ENCODE measurements around the gene FAM184A. TPM values are rescaled to one million over a fixed set of nuclear protein-coding genes. Genes with fewer than 3 reads are reported as not detected.
"Not testable (repeated sequence)": the region's sequence is repeated elsewhere in the genome, so short reads cannot be mapped to it uniquely, and the experiment has no call there.

Gene FAM184A
- total RNA-seq, 1 experiment from 2014 or later, result 8.6 TPM

GRCh38 chr6:119025793-119026192 lies 52.7 kb downstream of the FAM184A start:
- Mint-ChIP-seq H3K27me3 (ENCODE audit: unreplicated experiment) (no peaks in the 10 kb centered on the region), H3K4me1 (ENCODE audit: low read depth, unreplicated experiment) (no peaks in the 10 kb centered on the region), H3K36me3 (ENCODE audit: insufficient read depth, unreplicated experiment) (no peaks in the 10 kb centered on the region), H3K9me3 (ENCODE audit: low read depth, unreplicated experiment) (no peaks in the 10 kb centered on the region), H3K4me3 (ENCODE audit: low read depth, unreplicated experiment) (no peak overlapping the region), H3K27ac (ENCODE audit: unreplicated experiment) (no peak overlapping the region)
- CTCF ChIA-PET, result no interaction called here
- no peak for DNase-seq
- intact Hi-C loops (cut with micrococcal nuclease; ENCODE audit: unreplicated experiment), result no loop called here
- BruUV-seq (replicated peaks), result no TSS peak
- no peak for TF ChIP-seq CTCF (IDR thresholded peaks at IDR 0.05; ENCODE audit: unreplicated experiment)

DNA sequence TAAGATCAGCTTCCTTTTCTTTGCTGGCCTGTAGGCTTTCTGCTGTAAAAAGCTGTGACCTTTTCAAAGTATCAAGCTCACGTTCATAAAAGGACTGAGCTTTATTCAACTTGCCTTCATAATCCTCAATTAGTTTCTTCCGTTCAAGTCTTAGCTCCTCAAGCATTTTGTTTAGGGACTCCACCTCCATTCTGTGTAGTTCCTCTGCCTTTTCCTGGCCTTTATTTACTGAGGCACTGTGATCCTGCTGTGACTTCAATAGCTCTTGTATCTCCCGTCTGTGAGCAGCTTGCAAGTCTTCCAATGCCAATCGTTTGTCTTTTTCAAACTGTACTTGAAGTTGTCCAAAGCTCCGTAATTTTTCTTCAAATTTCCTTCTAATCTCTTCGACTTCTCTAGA lies 54.4 kb downstream of the FAM184A start:
- no peak overlapping the region for H3K4me3 Mint-ChIP-seq (ENCODE audit: low read depth, unreplicated experiment)
- CTCF ChIA-PET, result interaction anchor here (0.6 kb wide), 1 partner anchor 27 kb away, joined by 3 read pairs; no protein-coding TSS in a partner anchor

GRCh38 chr6:119022796-119023195 lies 55.7 kb downstream of the FAM184A start:
- H3K36me3 Mint-ChIP-seq (ENCODE audit: insufficient read depth, unreplicated experiment), result no peaks in the 10 kb centered on the region
- DNase-seq, result no peak
- H3K27me3 Mint-ChIP-seq (ENCODE audit: unreplicated experiment), result no peaks in the 10 kb centered on the region
- no peaks in the 10 kb centered on the region for H3K9me3 Mint-ChIP-seq (ENCODE audit: low read depth, unreplicated experiment)
- TF ChIP-seq CTCF (IDR thresholded peaks at IDR 0.05; ENCODE audit: unreplicated experiment), result no peak
- H3K4me3 Mint-ChIP-seq (ENCODE audit: low read depth, unreplicated experiment), result no peak overlapping the region
- CTCF ChIA-PET, result interaction anchor here (0.6 kb wide), 1 partner anchor 10 kb away, joined by 4 read pairs; no protein-coding TSS in a partner anchor
- no peaks in the 10 kb centered on the region for H3K4me1 Mint-ChIP-seq (ENCODE audit: low read depth, unreplicated experiment)
- intact Hi-C loops (cut with micrococcal nuclease; ENCODE audit: unreplicated experiment), result no loop called here
- no peak overlapping the region for H3K27ac Mint-ChIP-seq (ENCODE audit: unreplicated experiment)
- no TSS peak for BruUV-seq (replicated peaks)

More for the DNA sequence above, 54.4 kb downstream of the FAM184A start:
- no peak for DNase-seq
- no peaks in the 10 kb centered on the region for H3K36me3 Mint-ChIP-seq (ENCODE audit: insufficient read depth, unreplicated experiment)
- no peaks in the 10 kb centered on the region for H3K9me3 Mint-ChIP-seq (ENCODE audit: low read depth, unreplicated experiment)
- BruUV-seq (replicated peaks), result no TSS peak
- H3K27ac Mint-ChIP-seq (ENCODE audit: unreplicated experiment), result no peak overlapping the region
- H3K27me3 Mint-ChIP-seq (ENCODE audit: unreplicated experiment), result no peaks in the 10 kb centered on the region
- intact Hi-C loops (cut with micrococcal nuclease; ENCODE audit: unreplicated experiment), result no loop called here
- TF ChIP-seq CTCF (IDR thresholded peaks at IDR 0.05; ENCODE audit: unreplicated experiment), result no peak
- no peaks in the 10 kb centered on the region for H3K4me1 Mint-ChIP-seq (ENCODE audit: low read depth, unreplicated experiment)

GRCh38 chr6:119020597-119021561 lies 57.6 kb downstream of the FAM184A start:
- intact Hi-C loops (cut with micrococcal nuclease; ENCODE audit: unreplicated experiment), result no loop called here
- no peaks in the 10 kb centered on the region for H3K27me3 Mint-ChIP-seq (ENCODE audit: unreplicated experiment)
- H3K36me3 Mint-ChIP-seq (ENCODE audit: insufficient read depth, unreplicated experiment), result no peaks in the 10 kb centered on the region
- H3K9me3 Mint-ChIP-seq (ENCODE audit: low read depth, unreplicated experiment), result no peaks in the 10 kb centered on the region
- no peak overlapping the region for H3K27ac Mint-ChIP-seq (ENCODE audit: unreplicated experiment)
- H3K4me1 Mint-ChIP-seq (ENCODE audit: low read depth, unreplicated experiment), result no peaks in the 10 kb centered on the region
- no peak for TF ChIP-seq CTCF (IDR thresholded peaks at IDR 0.05; ENCODE audit: unreplicated experiment)
- DNase-seq, result no peak
- no peak overlapping the region for H3K4me3 Mint-ChIP-seq (ENCODE audit: low read depth, unreplicated experiment)
- CTCF ChIA-PET, result interaction anchor here (0.7 to 0.9 kb wide), 2 partner anchors 57 to 104 kb away, joined by 3 to 5 read pairs; partner anchors contain the start of gene FAM184A
- BruUV-seq (replicated peaks), result no TSS peak

GRCh38 chr6:119015165-119015564 lies 63.3 kb downstream of the FAM184A start:
- H3K4me1 Mint-ChIP-seq (ENCODE audit: low read depth, unreplicated experiment); H3K9me3 Mint-ChIP-seq (ENCODE audit: low read depth, unreplicated experiment); intact Hi-C loops (cut with micrococcal nuclease; ENCODE audit: unreplicated experiment); H3K36me3 Mint-ChIP-seq (ENCODE audit: insufficient read depth, unreplicated experiment); H3K27me3 Mint-ChIP-seq (ENCODE audit: unreplicated experiment); H3K27ac Mint-ChIP-seq (ENCODE audit: unreplicated experiment); H3K4me3 Mint-ChIP-seq (ENCODE audit: low read depth, unreplicated experiment); DNase-seq; BruUV-seq (replicated peaks); CTCF ChIA-PET: not testable (repeated sequence)

All from Calu3 (cell line).